ENCODE measurements around the gene SYK.

The SYK gene

GRCh38 chr9:90799271-90799852 is 2.3 kb upstream of the SYK start:
- Histone ChIP-seq H3K4me1 (ENCODE audit: control insufficient read depth, insufficient read depth, low read length) (no peaks in the 10 kb centered on the region), H3K9me3 (ENCODE audit: control insufficient read depth, insufficient read depth, low read length) (no peaks in the 10 kb centered on the region), H3K9ac (ENCODE audit: low read depth, low read length) (no peak overlapping the region), H3K27me3 (ENCODE audit: control insufficient read depth, insufficient read depth, low read length) (peaks cover 21% of the 10 kb centered on the region), H3K36me3 (ENCODE audit: control insufficient read depth, insufficient read depth, low read length) (no peaks in the 10 kb centered on the region), H3K4me3 (ENCODE audit: low read depth, low read length) (no peak overlapping the region)

GRCh38 chr9:90801973-90802322 is 329 bp downstream of the SYK start:
- H3K9ac ChIP-seq (ENCODE audit: low read depth, low read length) = no peak overlapping the region
- no peaks in the 10 kb centered on the region for H3K4me1 ChIP-seq (ENCODE audit: control insufficient read depth, insufficient read depth, low read length)
- H3K27me3 ChIP-seq (ENCODE audit: control insufficient read depth, insufficient read depth, low read length) = peaks cover 21% of the 10 kb centered on the region
- peak overlapping the region; percentile 59 for H3K4me3 ChIP-seq (ENCODE audit: low read depth, low read length)
- no peaks in the 10 kb centered on the region for H3K36me3 ChIP-seq (ENCODE audit: control insufficient read depth, insufficient read depth, low read length)
- H3K9me3 ChIP-seq (ENCODE audit: control insufficient read depth, insufficient read depth, low read length) = no peaks in the 10 kb centered on the region

- no peaks in the 10 kb centered on the region for H3K36me3 ChIP-seq (ENCODE audit: control insufficient read depth, insufficient read depth, low read length)
- peaks cover 21% of the 10 kb centered on the region for H3K27me3 ChIP-seq (ENCODE audit: control insufficient read depth, insufficient read depth, low read length)
- peaks cover 5% of the 10 kb centered on the region for H3K4me1 ChIP-seq (ENCODE audit: control insufficient read depth, insufficient read depth, low read length)
- H3K4me3 ChIP-seq (ENCODE audit: low read depth, low read length) = peak overlapping the region; percentile 59
- H3K9ac ChIP-seq (ENCODE audit: low read depth, low read length) = no peak overlapping the region
- H3K9me3 ChIP-seq (ENCODE audit: control insufficient read depth, insufficient read depth, low read length) = no peaks in the 10 kb centered on the region
Measured at GRCh38 chr9:90802386-90802985, 867 bp downstream of the SYK start.

- H3K4me3 ChIP-seq (ENCODE audit: low read depth, low read length) = no peak overlapping the region
- no peaks in the 10 kb centered on the region for H3K9me3 ChIP-seq (ENCODE audit: control insufficient read depth, insufficient read depth, low read length)
- H3K4me1 ChIP-seq (ENCODE audit: control insufficient read depth, insufficient read depth, low read length) = peaks cover 5% of the 10 kb centered on the region
- H3K9ac ChIP-seq (ENCODE audit: low read depth, low read length) = no peak overlapping the region
- no peaks in the 10 kb centered on the region for H3K36me3 ChIP-seq (ENCODE audit: control insufficient read depth, insufficient read depth, low read length)
- peaks cover 21% of the 10 kb centered on the region for H3K27me3 ChIP-seq (ENCODE audit: control insufficient read depth, insufficient read depth, low read length)
Measured at GRCh38 chr9:90803860-90804593, 2.4 kb downstream of the SYK start.

- Histone ChIP-seq H3K36me3 (ENCODE audit: control insufficient read depth, insufficient read depth, low read length) (no peaks in the 10 kb centered on the region), H3K9ac (ENCODE audit: low read depth, low read length) (no peak overlapping the region), H3K9me3 (ENCODE audit: control insufficient read depth, insufficient read depth, low read length) (no peaks in the 10 kb centered on the region), H3K27me3 (ENCODE audit: control insufficient read depth, insufficient read depth, low read length) (peaks cover 20% of the 10 kb centered on the region), H3K4me3 (ENCODE audit: low read depth, low read length) (no peak overlapping the region), H3K4me1 (ENCODE audit: control insufficient read depth, insufficient read depth, low read length) (peaks cover 5% of the 10 kb centered on the region)
Measured at GRCh38 chr9:90805006-90805996, 3.7 kb downstream of the SYK start.

GRCh38 chr9:90807006-90807405 is 5.4 kb downstream of the SYK start:
- Histone ChIP-seq H3K4me1 (ENCODE audit: control insufficient read depth, insufficient read depth, low read length) (peaks cover 5% of the 10 kb centered on the region), H3K27me3 (ENCODE audit: control insufficient read depth, insufficient read depth, low read length) (peaks cover 10% of the 10 kb centered on the region), H3K36me3 (ENCODE audit: control insufficient read depth, insufficient read depth, low read length) (no peaks in the 10 kb centered on the region), H3K4me3 (ENCODE audit: low read depth, low read length) (no peak overlapping the region), H3K9ac (ENCODE audit: low read depth, low read length) (no peak overlapping the region), H3K9me3 (ENCODE audit: control insufficient read depth, insufficient read depth, low read length) (no peaks in the 10 kb centered on the region)

GRCh38 chr9:90808398-90808797 is 6.8 kb downstream of the SYK start:
- H3K4me1 ChIP-seq (ENCODE audit: control insufficient read depth, insufficient read depth, low read length) = peaks cover 5% of the 10 kb centered on the region
- H3K9me3 ChIP-seq (ENCODE audit: control insufficient read depth, insufficient read depth, low read length) = no peaks in the 10 kb centered on the region
- peaks cover 3% of the 10 kb centered on the region for H3K27me3 ChIP-seq (ENCODE audit: control insufficient read depth, insufficient read depth, low read length)
- H3K4me3 ChIP-seq (ENCODE audit: low read depth, low read length) = no peak overlapping the region
- H3K9ac ChIP-seq (ENCODE audit: low read depth, low read length) = no peak overlapping the region
- no peaks in the 10 kb centered on the region for H3K36me3 ChIP-seq (ENCODE audit: control insufficient read depth, insufficient read depth, low read length)

GRCh38 chr9:90808890-90809685 is 7.5 kb downstream of the SYK start:
- peaks cover 7% of the 10 kb centered on the region for H3K27me3 ChIP-seq (ENCODE audit: control insufficient read depth, insufficient read depth, low read length)
- H3K36me3 ChIP-seq (ENCODE audit: control insufficient read depth, insufficient read depth, low read length) = no peaks in the 10 kb centered on the region
- H3K9me3 ChIP-seq (ENCODE audit: control insufficient read depth, insufficient read depth, low read length) = no peaks in the 10 kb centered on the region
- no peak overlapping the region for H3K9ac ChIP-seq (ENCODE audit: low read depth, low read length)
- H3K4me3 ChIP-seq (ENCODE audit: low read depth, low read length) = no peak overlapping the region
- H3K4me1 ChIP-seq (ENCODE audit: control insufficient read depth, insufficient read depth, low read length) = peaks cover 5% of the 10 kb centered on the region

GRCh38 chr9:90810691-90811090 is 9.1 kb downstream of the SYK start:
- Histone ChIP-seq H3K9ac (ENCODE audit: low read depth, low read length) (no peak overlapping the region), H3K9me3 (ENCODE audit: control insufficient read depth, insufficient read depth, low read length) (no peaks in the 10 kb centered on the region), H3K4me3 (ENCODE audit: low read depth, low read length) (no peak overlapping the region), H3K4me1 (ENCODE audit: control insufficient read depth, insufficient read depth, low read length) (peaks cover 8% of the 10 kb centered on the region), H3K27me3 (ENCODE audit: control insufficient read depth, insufficient read depth, low read length) (peaks cover 14% of the 10 kb centered on the region), H3K36me3 (ENCODE audit: control insufficient read depth, insufficient read depth, low read length) (no peaks in the 10 kb centered on the region)

- Histone ChIP-seq H3K9ac (ENCODE audit: low read depth, low read length) (no peak overlapping the region), H3K27me3 (ENCODE audit: control insufficient read depth, insufficient read depth, low read length) (peaks cover 23% of the 10 kb centered on the region), H3K9me3 (ENCODE audit: control insufficient read depth, insufficient read depth, low read length) (no peaks in the 10 kb centered on the region), H3K4me3 (ENCODE audit: low read depth, low read length) (no peak overlapping the region), H3K36me3 (ENCODE audit: control insufficient read depth, insufficient read depth, low read length) (no peaks in the 10 kb centered on the region), H3K4me1 (ENCODE audit: control insufficient read depth, insufficient read depth, low read length) (peaks cover 3% of the 10 kb centered on the region)
Measured at GRCh38 chr9:90813046-90813445, 11.4 kb downstream of the SYK start.

GRCh38 chr9:90813523-90813922 is 11.9 kb downstream of the SYK start:
- Histone ChIP-seq H3K9me3 (ENCODE audit: control insufficient read depth, insufficient read depth, low read length) (no peaks in the 10 kb centered on the region), H3K27me3 (ENCODE audit: control insufficient read depth, insufficient read depth, low read length) (peaks cover 24% of the 10 kb centered on the region), H3K4me1 (ENCODE audit: control insufficient read depth, insufficient read depth, low read length) (peaks cover 3% of the 10 kb centered on the region), H3K4me3 (ENCODE audit: low read depth, low read length) (no peak overlapping the region), H3K9ac (ENCODE audit: low read depth, low read length) (no peak overlapping the region), H3K36me3 (ENCODE audit: control insufficient read depth, insufficient read depth, low read length) (no peaks in the 10 kb centered on the region)
